HG03439 (cell line): Measurements from ENCODE around the gene SLC25A1.

Experiments
- ATAC-seq: cut with Tn5 transposase; IDR thresholded peaks from one replicate; pipeline ENCODE4 v1.9.1; 2021; ENCODE audit warnings: mild to moderate bottlenecking, moderate library complexity; ENCODE audit not compliant: unreplicated experiment

The SLC25A1 gene

GRCh38 chr22:19178657-19179496, at the start of gene SLC25A1:
Gene SLC25A1 (minus strand): TSS chr22:19178736. CDS start chr22:19178673, 63 bp downstream.
- ATAC-seq = peak; percentile 58

- ATAC-seq = no peak
Measured at GRCh38 chr22:19228179-19228578, 49.6 kb upstream of the SLC25A1 start.

GRCh38 chr22:19226428-19226827, 47.9 kb upstream of the SLC25A1 start:
- ATAC-seq = no peak

- no peak for ATAC-seq
Measured at GRCh38 chr22:19225560-19225959, 47.0 kb upstream of the SLC25A1 start.

- ATAC-seq = no peak
Measured at GRCh38 chr22:19224985-19225384, 46.4 kb upstream of the SLC25A1 start.

GRCh38 chr22:19224557-19224956, 46.0 kb upstream of the SLC25A1 start:
- no peak for ATAC-seq

- ATAC-seq = no peak
Measured at GRCh38 chr22:19223617-19224016, 45.1 kb upstream of the SLC25A1 start.

- no peak for ATAC-seq
Measured at GRCh38 chr22:19223110-19223509, 44.6 kb upstream of the SLC25A1 start.

GRCh38 chr22:19222242-19223005, 43.9 kb upstream of the SLC25A1 start:
- ATAC-seq = no peak

- ATAC-seq = no peak
Measured at GRCh38 chr22:19220867-19221266, 42.3 kb upstream of the SLC25A1 start.

- ATAC-seq = no peak
Measured at GRCh38 chr22:19218541-19219233, 40.2 kb upstream of the SLC25A1 start.

GRCh38 chr22:19216579-19216978, 38.0 kb upstream of the SLC25A1 start:
- no peak for ATAC-seq

GRCh38 chr22:19215360-19215759, 36.8 kb upstream of the SLC25A1 start:
- no peak for ATAC-seq

- ATAC-seq = no peak
Measured at GRCh38 chr22:19214078-19214473, 35.5 kb upstream of the SLC25A1 start.

- ATAC-seq = no peak
Measured at GRCh38 chr22:19213442-19214077, 35.0 kb upstream of the SLC25A1 start.

GRCh38 chr22:19213001-19213400, 34.5 kb upstream of the SLC25A1 start:
- ATAC-seq = no peak

- no peak for ATAC-seq
Measured at GRCh38 chr22:19212302-19212870, 33.9 kb upstream of the SLC25A1 start.

- no peak for ATAC-seq
Measured at GRCh38 chr22:19210188-19210587, 31.7 kb upstream of the SLC25A1 start.

GRCh38 chr22:19208287-19208847, 29.8 kb upstream of the SLC25A1 start:
- ATAC-seq = no peak

GRCh38 chr22:19207884-19208283, 29.3 kb upstream of the SLC25A1 start:
- ATAC-seq = no peak
